Activated B cell treated with CpG ODN at 0.5 μM for 24 hours (primary cell): ENCODE data around the gene RTF1. TPM values are rescaled to one million over a fixed set of nuclear protein-coding genes. Genes with fewer than 3 reads are reported as not detected.
"Not testable (repeated sequence)": the region's sequence is repeated elsewhere in the genome, so short reads cannot be mapped to it uniquely, and the experiment has no call there.

Experiments
- ATAC-seq: fragments of 200-7000 bp; cut with Tn5 transposase; one replicate; pipeline ENCODE4 v1.10.0; 2021; ENCODE audit warnings: low read depth, mild to moderate bottlenecking, moderate library complexity
- CTCF ChIA-PET: fragments of 350-600 bp; sonication (Branson Sonifier 250); formaldehyde crosslinking; loops from one replicate; lab custom pipeline; 2021; ENCODE audit warnings: antibody characterized with exemption; lab: Charles Lee
- POLR2A ChIA-PET: fragments of 350-600 bp; sonication (Branson Sonifier 250); formaldehyde crosslinking; loops from one replicate; lab custom pipeline; 2021; ENCODE audit warnings: antibody characterized with exemption; lab: Charles Lee
- DNase-seq: peaks from one replicate; pipeline ENCODE4 v3.0.0; 2022
- H3K27ac Mint-ChIP-seq: one replicate; pipeline ENCODE4 v1.8.0; 2020; ENCODE audit warnings: mixed read lengths
- H3K27me3 Mint-ChIP-seq: one replicate; pipeline ENCODE4 v1.8.0; 2021; ENCODE audit warnings: mixed read lengths
- H3K36me3 Mint-ChIP-seq: one replicate; pipeline ENCODE4 v1.8.0; 2021; ENCODE audit warnings: low read depth, mixed read lengths
- H3K4me1 Mint-ChIP-seq: one replicate; pipeline ENCODE4 v1.8.0; 2021; ENCODE audit warnings: mixed read lengths
- H3K4me3 Mint-ChIP-seq: one replicate; pipeline ENCODE4 v1.8.0; 2020; ENCODE audit warnings: mild to moderate bottlenecking, mixed read lengths
- H3K9me3 Mint-ChIP-seq: one replicate; pipeline ENCODE4 v1.8.0; 2020; ENCODE audit warnings: mixed read lengths
- CTCF ChIP-seq: fragments of 200-600 bp; IDR thresholded peaks from one replicate; pipeline ENCODE4 v1.8.0; 2022; ENCODE audit warnings: antibody characterized with exemption, mild to moderate bottlenecking
- intact Hi-C: fragments of 100-400 bp; cut with micrococcal nuclease; formaldehyde crosslinking; loops from one replicate; pipeline ENCODE4 v1.15.1; 2024
- total RNA-seq: library from RNA; stranded (reverse); gene quantifications from 2 replicates; pipeline ENCODE4 v1.2.3, GENCODE V29; 2022

RTF1 gene
- total RNA-seq, 1 donor from 2014 or later, result 37.2 TPM

DNA sequence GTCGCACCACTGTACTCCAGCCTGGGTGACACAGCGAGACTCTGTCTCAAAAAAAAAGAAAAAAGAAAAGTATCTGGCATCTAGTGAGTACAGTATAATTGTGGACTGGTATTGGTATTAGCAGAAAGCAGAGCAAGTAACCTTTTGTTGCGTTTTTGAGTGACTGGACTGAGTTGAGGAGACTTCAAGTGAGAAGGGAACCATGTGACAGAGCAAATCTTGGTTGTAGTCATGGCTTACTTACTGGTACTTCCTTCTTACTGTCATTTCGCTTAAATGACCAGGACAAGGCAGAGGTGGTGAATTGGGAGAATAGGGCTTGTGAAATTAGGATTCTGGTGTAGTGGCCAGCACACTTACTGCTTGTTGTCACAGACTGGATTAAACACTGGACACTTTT, 20.6 kb downstream of the RTF1 start:
- CTCF ChIA-PET, result no interaction called here
- TF ChIP-seq CTCF, result no peak
- Mint-ChIP-seq H3K36me3 (peaks cover 31% of the 10 kb centered on the region), H3K4me1 (peaks cover 7% of the 10 kb centered on the region), H3K27me3 (no peaks in the 10 kb centered on the region), H3K27ac (no peak overlapping the region), H3K9me3 (no peaks in the 10 kb centered on the region), H3K4me3 (no peak overlapping the region)
- ATAC-seq, result no peak
- no peak for DNase-seq
- POLR2A ChIA-PET, result no interaction called here
- intact Hi-C loops, result no loop called here

GRCh38 chr15:41438206-41438605, 21.3 kb downstream of the RTF1 start:
- no peak for DNase-seq
- ATAC-seq, result no peak
- Mint-ChIP-seq H3K4me3 (no peak overlapping the region), H3K9me3 (no peaks in the 10 kb centered on the region), H3K27me3 (no peaks in the 10 kb centered on the region), H3K27ac (no peak overlapping the region), H3K4me1 (peaks cover 7% of the 10 kb centered on the region), H3K36me3 (peaks cover 35% of the 10 kb centered on the region)
- TF ChIP-seq CTCF, result no peak
- POLR2A ChIA-PET, result no interaction called here
- CTCF ChIA-PET, result no interaction called here
- intact Hi-C loops, result no loop called here

DNA sequence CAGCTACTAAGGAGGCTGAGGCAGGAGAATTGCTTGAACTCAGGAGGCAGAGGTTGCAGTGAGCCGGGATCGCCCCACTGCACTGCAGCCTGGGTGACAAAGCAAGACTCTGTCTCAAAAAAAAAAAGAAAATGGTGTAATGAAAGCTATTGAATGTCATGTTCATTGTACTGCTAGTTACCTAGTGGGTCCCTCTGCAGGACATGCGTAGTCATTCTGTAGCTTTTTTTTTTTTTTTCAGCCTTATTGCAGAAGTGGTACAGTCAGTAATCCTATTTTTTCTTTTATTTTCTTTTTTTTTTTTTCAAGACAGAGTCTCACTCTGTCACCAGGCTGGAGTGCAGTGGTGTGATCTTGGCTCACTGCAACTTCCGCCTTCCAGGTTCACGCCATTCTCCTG, 21.9 kb downstream of the RTF1 start:
- peaks cover 36% of the 10 kb centered on the region for H3K36me3 Mint-ChIP-seq
- H3K27ac Mint-ChIP-seq, intact Hi-C loops, H3K4me3 Mint-ChIP-seq, H3K4me1 Mint-ChIP-seq, H3K9me3 Mint-ChIP-seq, CTCF ChIA-PET, POLR2A ChIA-PET, DNase-seq, ATAC-seq, H3K27me3 Mint-ChIP-seq: not testable (repeated sequence)

- H3K9me3 Mint-ChIP-seq, result no peaks in the 10 kb centered on the region
- intact Hi-C loops, result no loop called here
- ChIA-PET CTCF (no interaction called here), POLR2A (no interaction called here)
- H3K27ac Mint-ChIP-seq, result no peak overlapping the region
- DNase-seq (no peak), ATAC-seq (no peak)
- H3K4me3 Mint-ChIP-seq, result no peak overlapping the region
- H3K36me3 Mint-ChIP-seq, result peaks cover 49% of the 10 kb centered on the region
- TF ChIP-seq CTCF, result no peak
- H3K27me3 Mint-ChIP-seq, result no peaks in the 10 kb centered on the region
- peaks cover 4% of the 10 kb centered on the region for H3K4me1 Mint-ChIP-seq
Observed at GRCh38 chr15:41443275-41443674, 26.4 kb downstream of the RTF1 start.

DNA sequence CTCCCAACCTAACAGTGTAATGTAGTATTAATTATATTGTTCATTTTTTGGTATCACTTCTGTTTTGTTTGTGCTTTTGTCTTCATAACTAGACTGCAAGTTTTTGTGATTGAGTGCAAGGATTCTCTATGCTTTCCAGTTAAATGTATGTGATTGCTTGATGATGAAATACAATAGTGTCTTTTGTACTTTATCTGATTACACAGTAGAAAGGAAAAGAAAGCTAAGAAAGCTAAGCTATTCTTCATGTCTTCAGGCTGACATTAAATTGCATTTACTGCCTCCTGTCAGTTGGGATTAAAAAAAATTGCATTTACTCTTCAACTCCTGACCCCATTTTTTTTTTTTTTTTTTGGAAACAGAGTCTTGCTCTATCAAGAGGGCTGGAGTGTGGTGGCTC, 28.5 kb downstream of the RTF1 start:
- no peaks in the 10 kb centered on the region for H3K9me3 Mint-ChIP-seq
- no peak for DNase-seq
- H3K27me3 Mint-ChIP-seq, result no peaks in the 10 kb centered on the region
- H3K27ac Mint-ChIP-seq, result no peak overlapping the region
- no peak for ATAC-seq
- no peak overlapping the region for H3K4me3 Mint-ChIP-seq
- CTCF ChIA-PET, result interaction anchor here (0.7 to 2.1 kb wide), 2 partner anchors 18 to 20 kb away, joined by 3 to 6 read pairs; no protein-coding TSS in a partner anchor
- H3K36me3 Mint-ChIP-seq, result peaks cover 41% of the 10 kb centered on the region
- intact Hi-C loops, result no loop called here
- POLR2A ChIA-PET, result no interaction called here
- peaks cover 4% of the 10 kb centered on the region for H3K4me1 Mint-ChIP-seq
- TF ChIP-seq CTCF, result no peak
